ENCODE results near the gene UCK1.
"Not testable (repeated sequence)": the region's sequence is repeated elsewhere in the genome, so short reads cannot be mapped to it uniquely, and the experiment has no call there.

Gene UCK1

DNA sequence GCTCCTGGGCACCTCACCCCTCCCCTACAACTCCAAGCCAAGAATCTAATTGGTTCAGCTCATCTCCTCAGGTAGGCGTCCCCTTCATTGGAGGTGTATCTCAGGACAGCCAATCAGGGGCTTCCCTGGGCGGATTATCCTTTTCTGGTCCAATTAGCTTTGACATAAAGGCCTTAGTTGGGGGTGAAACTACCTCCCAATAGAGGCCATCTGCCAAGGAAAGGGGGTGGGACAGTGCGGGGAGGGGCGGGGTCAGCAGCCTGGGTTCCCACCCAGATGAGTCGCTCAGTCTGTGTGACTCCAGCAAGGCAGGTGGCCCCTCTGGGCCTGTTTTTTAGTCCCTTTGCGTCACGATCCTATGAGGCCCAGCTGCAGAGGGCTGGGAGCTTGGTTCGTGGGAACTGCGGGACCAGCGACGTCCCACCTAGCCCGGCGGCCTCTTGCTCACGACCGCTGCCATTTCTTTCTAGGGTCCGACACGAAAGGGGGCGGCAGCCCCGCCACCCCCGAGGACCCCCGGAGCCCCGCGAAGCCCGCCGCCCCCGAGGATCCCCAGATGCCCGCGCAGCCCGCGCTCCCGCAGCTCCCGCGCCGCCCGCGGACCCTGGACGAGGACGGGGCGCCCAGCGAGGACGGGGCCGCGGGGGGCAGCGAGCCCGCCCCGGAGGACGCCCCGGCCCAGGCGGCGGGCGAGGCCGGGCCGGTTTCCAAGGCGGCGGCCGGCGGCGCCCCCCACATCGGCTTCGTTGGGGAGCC is 23.2 kb upstream of the UCK1 start:
- no peak for DNase-seq

DNA sequence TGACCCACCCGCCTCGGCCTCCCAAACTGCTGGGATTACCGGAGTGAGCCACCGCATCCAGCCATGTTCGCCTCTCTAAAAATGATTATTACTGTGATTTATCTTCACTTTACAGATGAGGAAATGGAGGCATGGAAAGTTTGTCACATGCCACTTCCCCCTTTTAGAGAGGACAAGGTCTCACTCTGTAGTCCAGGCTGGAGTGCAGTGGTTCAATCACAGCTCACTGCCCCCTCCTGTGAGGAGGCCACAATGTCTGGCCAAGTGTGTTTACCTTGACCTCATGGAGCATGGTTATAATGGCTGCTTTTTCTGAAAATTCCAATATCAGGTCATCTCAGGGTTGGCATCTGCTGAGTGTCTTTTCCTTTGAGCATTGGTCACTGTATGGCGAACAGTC is 21.0 kb upstream of the UCK1 start:
- no peak for DNase-seq

- DNase-seq = not testable (repeated sequence)
Measured at GRCh38 chr9:131550465-131550864, 19.4 kb upstream of the UCK1 start.

DNA sequence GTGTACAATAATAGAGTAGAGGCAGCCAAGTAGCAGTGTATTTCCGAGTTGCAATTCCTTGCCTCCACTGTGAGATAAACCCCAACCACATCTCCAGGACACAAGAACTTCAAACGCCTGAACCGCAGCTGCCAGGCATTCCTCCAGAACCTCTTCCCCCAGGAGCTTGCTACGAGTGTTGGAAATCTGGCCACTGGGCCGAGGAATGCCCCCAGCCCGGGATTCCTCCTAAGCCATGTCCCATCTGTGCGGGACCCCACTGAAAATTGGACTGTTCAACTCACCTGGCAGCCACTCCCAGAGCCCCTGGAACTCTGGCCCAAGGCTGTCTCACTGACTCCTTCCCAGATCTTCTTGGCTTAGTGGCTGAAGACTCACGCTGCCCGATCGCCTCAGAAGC is 18.1 kb upstream of the UCK1 start:
- not testable (repeated sequence) for DNase-seq

DNA sequence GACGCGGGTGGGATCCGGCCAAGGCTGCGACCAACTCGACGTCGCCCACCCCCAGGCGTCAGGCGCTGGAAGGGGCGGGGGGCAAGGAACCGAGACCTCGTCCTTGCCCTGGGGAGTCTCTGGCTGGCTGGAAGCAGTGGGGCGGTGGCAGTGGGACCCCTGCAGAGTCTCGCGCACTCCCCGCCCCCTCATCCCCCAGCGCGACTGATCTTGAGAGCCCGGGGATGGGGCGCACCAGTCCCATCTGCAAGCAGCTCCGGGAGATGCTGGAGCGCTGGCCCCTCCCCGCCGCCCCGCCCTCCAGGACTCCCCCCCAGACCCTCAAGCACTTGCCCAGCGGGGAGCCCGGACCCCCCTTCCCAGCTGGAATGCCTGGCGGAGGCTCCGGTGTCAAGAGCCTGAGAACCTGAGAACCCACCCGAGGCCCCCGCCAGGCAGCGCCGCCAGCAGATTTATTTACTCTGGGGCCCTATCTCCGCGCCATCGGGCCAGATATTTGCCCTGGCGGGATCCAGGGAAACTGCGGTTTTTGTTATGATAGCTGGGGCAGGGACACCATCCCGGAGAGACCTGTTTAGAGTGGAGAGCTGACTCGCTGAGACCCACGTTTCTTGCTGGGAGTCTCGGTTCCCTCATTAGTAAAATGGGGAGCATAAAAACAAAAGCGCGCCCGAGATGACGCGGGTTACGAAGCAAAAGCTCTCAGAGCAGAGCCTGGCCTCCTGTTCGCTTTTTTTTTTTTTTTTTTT is 15.4 kb upstream of the UCK1 start:
- no peak for DNase-seq

DNA sequence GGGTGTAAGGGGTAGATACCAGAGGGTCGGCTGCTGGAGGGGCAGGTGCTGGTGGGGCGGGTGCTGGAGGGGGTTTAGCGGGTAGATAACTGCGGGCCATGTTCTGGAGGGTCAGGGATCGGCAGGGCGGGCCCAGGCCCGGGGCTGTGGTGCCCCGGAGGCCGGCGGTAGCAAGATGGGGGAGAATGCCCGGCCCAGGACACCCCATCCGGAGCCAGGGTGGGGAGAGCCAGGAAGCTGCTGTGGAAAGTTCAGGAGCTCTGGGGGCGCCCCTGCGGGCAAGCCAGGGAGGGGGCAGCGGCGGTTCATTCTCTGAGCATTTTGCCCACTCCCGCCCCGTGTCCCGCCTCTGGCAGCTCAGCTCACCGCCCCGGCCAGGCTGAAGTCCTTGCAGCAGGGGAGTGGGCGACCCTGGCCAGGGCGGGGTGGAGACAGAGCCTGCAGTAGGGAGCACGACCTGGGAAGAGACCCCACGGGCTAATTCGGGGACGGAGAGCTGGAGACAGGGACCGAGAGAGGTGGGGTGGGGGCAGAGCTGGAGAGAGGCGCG is 14.8 kb upstream of the UCK1 start:
- DNase-seq = no peak

GRCh38 chr9:131545003-131545785 is 14.1 kb upstream of the UCK1 start, which contains the start of gene PRRT1B:
TSS of gene PRRT1B (plus strand) at chr9:131545523. CDS start at chr9:131545616, 93 bp downstream.
- no peak for DNase-seq

GRCh38 chr9:131543141-131543540 is 12.1 kb upstream of the UCK1 start:
- DNase-seq = no peak

DNA sequence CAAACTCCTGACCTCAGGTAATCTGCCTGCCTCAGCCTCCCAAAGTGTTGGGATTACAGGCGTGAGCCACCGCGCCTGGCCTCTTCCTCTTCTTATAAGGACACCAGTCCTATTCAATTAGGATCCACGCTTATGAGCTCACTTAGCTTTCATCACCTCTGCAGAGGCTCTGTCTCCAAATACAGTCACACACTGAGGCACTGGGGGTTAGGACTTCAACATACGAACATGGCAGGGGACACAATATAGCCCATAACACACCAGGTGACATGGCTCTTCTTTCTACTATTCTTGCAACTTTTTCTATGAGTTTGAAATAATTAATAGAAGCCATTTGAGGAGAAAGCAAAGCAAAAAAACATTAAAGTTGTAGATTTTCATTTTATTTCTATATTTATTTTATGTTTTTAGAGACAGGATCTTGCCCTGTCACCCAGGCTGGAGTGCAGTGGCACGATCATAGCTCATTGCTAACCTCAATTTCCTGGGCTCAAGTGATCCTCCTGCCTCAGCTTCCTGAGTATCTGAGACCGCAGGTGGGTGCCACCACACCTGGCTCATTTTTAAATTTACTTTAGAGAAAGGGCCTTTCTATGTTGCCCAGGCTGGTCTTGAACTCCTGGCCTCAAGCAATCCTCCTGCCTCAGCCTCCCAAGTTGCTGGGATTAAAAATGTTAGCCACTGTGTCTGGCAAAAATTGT is 8.3 kb upstream of the UCK1 start:
- no peak for DNase-seq

DNA sequence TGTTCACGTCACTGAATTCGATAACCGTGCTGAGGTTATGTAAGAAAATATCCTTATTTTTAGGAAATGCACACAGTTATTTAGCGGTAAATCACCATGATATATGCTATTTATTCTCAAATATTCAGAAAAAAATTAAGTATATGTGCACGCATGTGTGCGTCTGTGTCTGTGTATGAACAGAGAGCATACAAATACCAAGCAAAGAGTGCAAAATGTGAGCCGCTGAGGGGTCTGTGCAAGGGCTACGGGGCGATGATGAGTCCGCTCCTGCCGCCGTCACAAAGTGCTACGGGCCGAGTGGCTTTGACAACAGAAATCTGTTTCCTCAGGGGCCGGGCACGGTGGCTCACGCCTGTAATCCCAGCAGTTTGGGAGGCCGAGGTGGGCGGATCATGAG is 6.9 kb upstream of the UCK1 start:
- no peak for DNase-seq

DNA sequence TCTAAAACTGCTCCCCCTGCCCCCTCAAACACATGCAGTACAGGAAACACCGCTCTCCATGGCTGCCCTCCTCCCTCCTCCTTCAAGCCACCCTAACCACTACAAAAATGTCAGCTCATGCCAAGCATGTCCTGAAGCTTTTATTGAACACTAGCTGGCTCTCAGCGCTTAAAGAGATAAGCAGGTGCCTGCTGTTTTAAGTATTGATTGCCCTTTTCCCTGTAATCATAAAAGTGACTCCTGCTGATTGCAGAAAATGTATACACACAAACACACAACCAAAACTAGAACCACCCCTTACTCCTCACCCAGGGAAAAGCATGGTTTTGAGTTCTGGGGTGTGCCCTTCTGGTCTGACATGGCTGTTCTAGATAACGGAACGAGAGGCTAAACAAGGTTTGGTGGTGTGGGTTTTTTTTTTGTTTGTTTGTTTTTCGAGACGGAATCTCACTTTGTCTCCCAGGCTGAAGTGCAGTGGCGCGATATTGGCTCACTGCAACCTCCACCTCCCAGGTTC is 3.7 kb upstream of the UCK1 start:
- DNase-seq = no peak

DNA sequence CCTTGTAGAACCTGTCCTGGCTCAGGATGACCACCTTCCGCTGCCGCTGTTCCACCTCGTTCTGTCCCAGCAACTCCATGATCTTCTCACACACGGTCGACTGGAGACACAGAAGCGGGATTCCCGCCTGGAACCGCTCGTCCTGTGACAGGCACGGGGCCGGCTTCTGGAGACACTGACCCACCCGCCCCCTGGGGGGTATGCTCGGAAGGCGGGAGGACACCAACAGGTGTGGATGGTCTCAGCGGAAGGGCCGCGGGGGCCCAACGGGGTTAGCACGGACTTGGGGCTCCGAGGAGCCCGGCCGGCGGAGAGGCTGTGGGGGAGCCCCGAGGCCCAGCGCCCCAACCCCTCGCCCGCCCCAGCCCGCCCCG is 530 bp downstream of the UCK1 start:
- peak; percentile 38 for DNase-seq

DNA sequence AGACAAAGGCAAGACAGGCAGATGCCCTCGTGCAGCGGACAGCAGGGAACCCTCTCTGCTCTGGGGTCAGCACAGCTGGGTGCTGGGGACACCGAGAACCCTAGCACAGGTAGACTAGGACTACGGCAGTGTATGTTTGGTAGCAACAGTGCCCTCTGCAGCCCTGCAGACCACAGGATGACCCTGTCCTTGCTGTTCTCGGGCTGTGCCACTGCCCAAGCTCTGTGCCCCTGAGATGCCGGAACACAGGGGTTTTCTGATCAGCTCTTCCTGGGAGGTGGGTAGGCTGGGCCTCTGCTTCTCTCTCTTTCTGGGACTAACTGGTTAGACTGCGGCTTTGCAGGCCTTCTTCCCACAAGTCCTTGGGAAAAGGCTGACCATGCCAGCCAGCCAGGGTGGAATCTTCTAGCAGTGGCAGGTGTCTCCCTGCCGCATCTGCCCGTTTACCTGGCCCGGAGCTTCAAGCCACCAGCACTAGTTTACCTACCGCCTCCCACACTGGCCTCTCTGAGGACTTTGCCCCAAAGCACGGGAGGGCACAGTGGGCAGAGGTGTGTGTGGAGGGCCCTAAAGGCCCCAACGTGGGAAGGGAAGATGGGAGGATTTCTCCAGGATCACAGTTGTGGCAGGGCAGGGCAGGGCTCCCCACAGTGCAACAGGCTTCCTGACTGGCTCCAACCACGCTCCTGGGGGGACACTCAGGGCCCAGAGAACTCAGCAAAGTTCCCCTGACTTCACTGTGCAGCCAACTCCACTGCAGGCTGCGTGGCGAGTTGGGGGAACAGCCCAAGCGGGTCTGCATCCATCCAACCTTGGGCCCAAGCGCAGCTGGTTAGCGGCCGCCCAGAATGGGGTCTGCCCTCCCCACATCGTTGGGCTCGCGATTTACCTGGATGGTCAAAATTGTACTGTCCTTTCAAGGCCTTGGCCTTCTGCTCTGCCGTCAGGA is 1.2 kb downstream of the UCK1 start:
- DNase-seq = no peak

DNA sequence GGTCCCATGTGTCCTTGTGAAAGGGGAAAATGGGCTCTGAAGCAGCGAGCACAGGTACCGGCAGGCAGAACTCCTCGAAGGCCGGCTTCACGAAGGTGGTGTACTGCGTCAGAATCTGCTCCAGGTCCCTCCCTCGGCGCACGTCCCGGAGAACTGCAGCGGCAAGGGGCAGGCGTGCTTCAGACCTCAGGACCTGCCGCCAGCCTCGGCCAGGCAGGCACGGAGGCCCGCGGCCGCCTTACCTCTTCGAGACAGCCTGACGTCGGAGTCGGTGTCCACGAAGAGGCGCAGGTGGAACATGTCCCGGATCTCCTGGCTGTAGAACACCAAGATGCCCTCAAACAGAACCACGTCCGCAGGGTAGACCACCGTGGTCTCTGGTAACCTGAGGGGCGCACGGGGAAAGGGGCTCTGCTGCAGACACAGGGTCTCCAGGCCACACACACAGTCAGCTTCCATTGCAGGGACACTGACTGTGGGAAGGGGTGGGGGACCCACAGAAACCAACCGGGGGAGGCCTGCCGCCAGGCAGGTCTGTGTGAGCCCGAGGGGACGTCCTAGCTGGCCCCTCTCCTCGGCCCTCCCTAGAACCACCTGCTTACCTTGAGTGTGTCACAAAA is 2.1 kb downstream of the UCK1 start:
- DNase-seq = no peak

GRCh38 chr9:131528186-131528585 is 2.9 kb downstream of the UCK1 start:
- DNase-seq = no peak

GRCh38 chr9:131525643-131526565 is 5.2 kb downstream of the UCK1 start:
- no peak for DNase-seq

- DNase-seq = no peak
Measured at GRCh38 chr9:131524665-131525315, 6.3 kb downstream of the UCK1 start.

- no peak for DNase-seq
Measured at GRCh38 chr9:131523451-131524435, 7.3 kb downstream of the UCK1 start.
